ENCODE data around the gene UCP3. TPM values are rescaled to one million over a fixed set of nuclear protein-coding genes. Genes with fewer than 3 reads are reported as not detected.
A peak's percentile ranks its signal among the peaks of the same experiment; 100 is the strongest.
"Not testable (repeated sequence)": the region's sequence is repeated elsewhere in the genome, so short reads cannot be mapped to it uniquely, and the experiment has no call there.

Gene UCP3
- total RNA-seq, 1 donor from 2014 or later, result 1.9 TPM

DNA sequence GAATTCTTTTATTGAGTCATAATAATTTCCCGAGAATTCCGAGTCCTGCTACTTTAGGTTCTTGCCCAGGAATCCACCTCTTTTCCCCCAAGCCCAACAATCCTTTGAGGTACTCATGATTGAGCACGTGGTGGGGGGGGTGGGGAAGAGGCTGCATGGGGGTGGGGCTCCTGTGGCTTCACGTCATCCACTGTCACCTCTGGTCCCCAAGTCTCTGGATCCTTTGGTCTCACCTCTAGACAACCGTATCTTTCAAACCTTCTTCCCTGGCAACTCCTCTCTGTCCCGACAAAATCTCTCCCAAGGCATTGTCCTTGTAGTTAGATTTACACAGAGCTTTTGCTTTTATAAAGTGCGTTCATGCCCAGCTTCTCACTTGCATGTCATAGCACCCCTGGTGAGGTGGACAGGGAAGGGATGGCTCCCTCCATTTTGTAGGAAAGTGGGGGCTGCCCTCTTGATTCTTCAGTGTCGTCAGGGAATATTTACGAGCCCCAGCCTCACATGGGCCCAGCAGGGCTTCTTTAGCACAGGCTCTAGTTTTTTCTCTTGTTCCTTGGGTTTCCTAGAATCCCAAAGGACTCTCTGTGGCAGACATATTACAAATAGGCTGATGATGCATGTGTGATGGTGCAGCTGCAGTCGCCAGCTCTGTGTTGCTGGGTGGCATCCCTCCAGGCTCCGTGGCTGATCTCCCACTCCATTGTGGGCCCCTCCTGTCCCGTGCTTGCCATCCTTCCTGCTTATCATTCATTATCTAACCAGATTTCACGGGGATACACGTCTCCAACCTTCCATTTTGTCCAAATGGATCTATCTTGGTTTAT is 8.4 kb downstream of the UCP3 start:
- DNase-seq (ENCODE audit: low spot score), result no peak

GRCh38 chr11:73999581-74000306 is 9.1 kb downstream of the UCP3 start:
- no peak for DNase-seq (ENCODE audit: low spot score)

GRCh38 chr11:73998846-73999575 is 9.9 kb downstream of the UCP3 start:
- DNase-seq (ENCODE audit: low spot score), result no peak

DNA sequence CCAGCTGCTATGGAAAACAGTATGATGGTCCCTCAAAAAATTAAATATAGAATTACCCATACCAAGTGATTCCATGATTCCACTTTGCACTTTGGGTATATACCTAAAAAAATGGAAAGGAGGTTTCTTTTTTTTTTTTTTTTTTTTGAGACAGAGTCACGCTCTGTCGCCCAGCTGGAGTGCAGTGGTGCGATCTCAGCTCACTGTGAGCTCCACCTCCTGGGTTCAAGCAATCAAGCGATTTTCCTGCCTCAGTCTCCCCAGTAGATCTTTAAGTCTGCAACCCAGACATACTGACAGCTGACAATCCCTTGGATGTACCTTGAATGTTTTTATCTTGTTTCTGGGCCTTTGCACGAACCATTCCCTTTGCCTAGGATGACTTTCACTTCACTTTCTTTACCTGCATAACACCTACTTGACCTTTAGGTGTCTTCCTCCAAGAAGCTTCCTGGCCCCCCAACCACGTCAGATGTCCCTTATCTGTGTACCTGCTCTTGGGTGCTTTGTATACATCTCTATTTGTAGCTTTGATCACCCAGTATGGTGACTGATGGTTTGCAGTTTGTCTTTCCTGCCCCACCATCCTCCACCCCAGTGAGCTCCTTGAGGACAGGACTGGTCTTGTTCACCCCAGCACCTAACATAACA is 11.6 kb downstream of the UCP3 start:
- no peak for DNase-seq (ENCODE audit: low spot score)

DNA sequence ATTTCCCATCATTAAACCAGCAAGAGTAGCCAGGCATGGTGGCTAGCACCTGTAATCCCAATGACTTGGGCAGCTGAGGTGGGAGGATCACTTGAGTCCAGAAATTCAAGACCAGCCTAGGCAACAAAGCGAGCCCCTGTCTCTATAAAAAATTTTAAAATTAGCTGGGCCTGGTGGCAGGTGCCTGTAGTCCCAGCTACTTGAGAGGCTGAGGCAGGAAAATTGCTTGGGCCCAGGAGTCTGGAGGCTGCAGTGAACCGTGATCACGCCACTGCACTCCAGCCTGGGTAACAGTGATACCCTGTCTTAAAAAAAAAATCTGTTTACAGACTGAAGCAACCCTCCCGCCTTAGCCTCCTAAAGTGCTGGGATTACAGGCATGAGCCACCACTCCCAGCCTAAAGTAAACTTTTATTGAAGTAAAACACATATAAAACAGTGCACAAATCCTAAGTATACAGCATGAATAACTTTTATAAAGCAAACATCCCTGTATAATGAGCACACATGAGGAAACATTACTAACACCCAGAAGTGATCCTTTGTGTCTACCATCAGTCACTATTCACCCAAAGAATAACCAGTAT is 12.6 kb downstream of the UCP3 start:
- DNase-seq (ENCODE audit: low spot score), result no peak

- DNase-seq (ENCODE audit: low spot score), result no peak
Measured at GRCh38 chr11:73995731-73996130, 13.2 kb downstream of the UCP3 start.

- DNase-seq (ENCODE audit: low spot score), result no peak
Measured at GRCh38 chr11:73995247-73995646, 13.6 kb downstream of the UCP3 start.

DNA sequence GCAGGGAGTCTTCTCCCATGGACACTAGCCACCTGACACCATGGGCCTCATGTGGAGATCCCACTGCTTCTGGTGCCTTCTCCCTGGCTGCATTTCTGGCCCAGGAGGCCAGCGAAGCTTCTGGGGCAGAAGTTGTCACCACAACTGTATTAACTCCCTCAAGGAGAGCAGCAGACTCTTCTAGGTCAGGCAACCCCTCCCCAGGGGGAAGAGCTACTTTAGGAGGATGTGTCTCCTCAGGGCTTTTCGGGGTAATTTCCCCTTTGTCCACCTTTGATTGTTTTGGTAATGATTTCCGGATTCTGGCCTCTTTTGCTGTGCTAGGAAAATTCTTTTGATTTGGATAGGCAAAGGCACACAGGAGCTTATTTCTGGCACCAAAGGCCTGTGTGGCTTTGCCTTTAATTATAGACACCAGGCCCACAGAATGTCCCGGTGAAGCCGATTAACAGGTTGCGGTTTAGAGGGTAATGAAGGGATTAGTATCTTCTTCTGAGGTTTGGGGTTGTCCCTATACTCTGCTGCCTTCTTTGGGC is 17.3 kb downstream of the UCP3 start:
- DNase-seq (ENCODE audit: low spot score), result no peak

GRCh38 chr11:73990730-73991129 is 18.2 kb downstream of the UCP3 start:
- no peak for DNase-seq (ENCODE audit: low spot score)

DNA sequence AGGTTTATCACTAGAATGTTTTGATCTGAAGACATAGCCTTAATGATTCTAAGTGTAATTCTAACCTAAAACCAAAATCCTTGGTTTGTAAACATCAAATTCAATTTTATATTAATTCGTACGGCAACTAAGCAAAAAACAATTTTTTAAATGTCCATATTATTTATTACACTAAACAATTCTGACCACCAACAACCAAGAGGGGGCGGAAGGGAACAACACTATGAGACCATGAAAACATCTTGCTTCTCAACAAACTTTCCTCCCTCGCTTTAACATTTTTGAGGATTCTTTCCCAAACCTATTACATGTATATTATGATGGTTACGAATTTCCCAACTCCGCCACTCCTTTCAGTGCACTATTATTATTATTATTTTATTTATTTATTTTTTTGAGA is 19.7 kb downstream of the UCP3 start:
- no peak for DNase-seq (ENCODE audit: low spot score)

GRCh38 chr11:73988227-73988626 is 20.7 kb downstream of the UCP3 start:
- no peak for DNase-seq (ENCODE audit: low spot score)

GRCh38 chr11:73985661-73986060 is 23.2 kb downstream of the UCP3 start:
- not testable (repeated sequence) for DNase-seq (ENCODE audit: low spot score)

GRCh38 chr11:73983741-73984538 is 24.9 kb downstream of the UCP3 start:
- no peak for DNase-seq (ENCODE audit: low spot score)

DNA sequence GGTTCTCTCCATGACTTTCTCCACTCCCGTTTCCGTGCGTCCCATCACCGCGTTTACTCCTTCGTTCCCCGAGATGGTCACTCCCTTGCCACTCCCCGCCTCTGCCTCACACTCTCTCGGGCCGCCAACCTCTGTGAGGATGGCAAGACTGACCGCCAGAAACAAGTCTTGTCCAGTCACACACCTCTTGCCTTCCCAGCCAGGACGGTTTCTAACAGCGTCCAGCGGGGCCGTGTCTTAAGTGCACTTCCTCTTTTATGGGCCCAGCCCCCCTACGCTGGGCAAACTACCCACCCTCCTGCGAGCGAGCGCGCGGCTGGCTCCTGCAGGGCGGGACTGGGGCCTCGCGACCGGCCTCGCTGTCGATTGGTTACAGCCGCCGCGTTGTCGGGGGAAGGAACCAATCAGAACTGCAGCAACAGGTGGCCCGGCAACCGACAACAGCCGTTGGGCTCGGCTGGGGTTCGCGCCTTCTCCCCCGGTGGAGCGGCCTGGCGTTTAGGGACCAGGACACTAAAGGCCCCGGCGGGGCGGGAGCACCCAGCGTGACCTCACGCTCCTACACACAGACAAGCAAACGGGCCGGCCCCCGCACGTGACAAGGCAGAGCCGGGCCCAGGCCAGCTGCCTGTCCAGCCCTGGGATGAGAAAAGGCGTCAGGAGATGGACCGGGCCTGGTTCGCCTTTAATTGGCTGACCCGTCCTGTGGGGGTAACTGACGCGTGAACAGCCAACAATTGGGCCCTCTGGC is 25.7 kb downstream of the UCP3 start:
- peak; percentile 94 for DNase-seq (ENCODE audit: low spot score)

GRCh38 chr11:73982595-73982989 is 26.3 kb downstream of the UCP3 start, which contains the start of gene UCP2:
Gene UCP2, minus strand, starts transcription at chr11:73982843. Its CDS starts 4,465 bp downstream, at chr11:73978378.
- peak; percentile 91 for DNase-seq (ENCODE audit: low spot score)

DNA sequence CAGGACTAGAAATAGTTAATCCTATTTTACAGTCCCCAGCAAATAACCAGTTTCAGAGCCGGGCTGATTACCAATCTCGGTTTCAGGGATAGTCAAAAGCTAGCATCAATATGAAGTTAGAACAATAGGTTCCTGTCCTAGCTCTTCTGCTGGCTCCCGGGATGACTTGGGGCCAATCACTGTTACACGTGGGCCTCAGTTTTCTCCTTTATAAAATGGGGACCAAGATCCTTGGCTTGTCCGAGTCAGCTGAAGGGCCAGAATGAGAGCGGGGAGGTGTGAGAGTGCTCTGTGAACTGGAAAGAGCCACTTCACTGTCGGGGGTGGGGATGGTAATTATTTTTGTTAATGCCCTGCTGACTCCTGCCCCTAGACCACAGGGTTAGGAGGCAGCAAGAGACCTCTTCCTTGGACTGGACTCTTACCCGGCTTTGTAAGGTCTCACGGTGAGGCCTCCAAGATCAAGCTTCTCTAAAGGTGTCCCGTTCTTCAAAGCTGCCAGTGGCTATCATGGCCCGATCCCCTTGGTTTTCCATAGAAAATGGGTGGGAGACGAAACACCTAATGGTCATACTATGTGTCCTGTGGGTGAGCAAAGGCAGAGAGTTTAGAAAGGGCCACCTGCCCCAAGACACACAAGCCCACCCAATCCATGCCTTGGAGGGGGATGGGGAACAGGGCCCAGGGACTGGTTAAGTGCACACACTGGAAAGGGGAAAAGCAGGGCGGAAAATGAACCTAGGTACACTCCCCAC is 27.7 kb downstream of the UCP3 start:
- DNase-seq (ENCODE audit: low spot score), result no peak

- DNase-seq (ENCODE audit: low spot score), result peak; percentile 84
Measured at GRCh38 chr11:73980001-73980961, 28.6 kb downstream of the UCP3 start.
